ENCODE measurements around the gene B4GALT5. TPM values are rescaled to one million over a fixed set of nuclear protein-coding genes. Genes with fewer than 3 reads are reported as not detected.

Gene B4GALT5
- polyA plus RNA-seq, 1 of the 3 experiments (the other 2 are of a cell fraction): 35.1 TPM

GRCh38 chr20:49646126-49646525, 67.6 kb downstream of the B4GALT5 start:
- H3K27ac ChIP-seq (ENCODE audit: low read depth in 2 of 2, low read length in 1 of 2): peak overlapping the region in 1 of 2 experiments; percentile 17; a peak in 2 of 4 replicates

More at GRCh38 chr20:49646126-49646525, 67.6 kb downstream of the B4GALT5 start:
- Histone ChIP-seq H2AFZ (ENCODE audit: low read depth) (no peak overlapping the region), H3K4me2 (no peak overlapping the region; the same call in 1 of the 2 replicates), H3K9me3 (no peaks in the 10 kb centered on the region), H3K4me3 (ENCODE audit: low read depth in 2 of 2, low read length in 1 of 2) (no peak overlapping the region), H3K4me1 (ENCODE audit: control insufficient read depth in 1 of 2, insufficient read depth in 2 of 2, low read depth in 1 of 2, low read length in 1 of 2) (peaks cover 5 to 12% of the 10 kb centered on the region in 2 experiments; a peak in 2 of 4 replicates), H3K27me3 (ENCODE audit: insufficient read depth) (no peaks in the 10 kb centered on the region), H4K20me1 (ENCODE audit: insufficient read depth) (no peaks in the 10 kb centered on the region), H3K79me2 (ENCODE audit: insufficient read depth) (no peaks in the 10 kb centered on the region), H3F3A (replicated peaks; ENCODE audit: insufficient read depth) (peaks cover 5% of the 10 kb centered on the region), H3K36me3 (replicated peaks in 1 of 2; ENCODE audit: control insufficient read depth in 1 of 2, insufficient read depth in 2 of 2, low read length in 1 of 2) (peaks cover 47 to 60% of the 10 kb centered on the region in 2 experiments), H3K9me2 (no peaks in the 10 kb centered on the region), H3K9ac (no peak overlapping the region)
- DNase-seq: no peak
- ChIA-PET CTCF (no interaction called here), POLR2A (no interaction called here)
- 30% methylated on average over 3 of the region's 3 CpGs for WGBS (ENCODE audit: low lambda C conversion rate)
- TF ChIP-seq ZBTB33 (IDR thresholded peaks at IDR 0.05; ENCODE audit: borderline replicate concordance, low read depth): no peak
- no peak for TF ChIP-seq FOXM1 (IDR thresholded peaks at IDR 0.05; ENCODE audit: low read depth)
- peak; percentile 39; the same call in 1 of the 2 replicates for TF ChIP-seq FOSL2 (IDR thresholded peaks at IDR 0.05; ENCODE audit: borderline replicate concordance, low read depth)
- TF ChIP-seq TAF1 (IDR thresholded peaks at IDR 0.05; ENCODE audit: borderline replicate concordance, low read depth, low read length): no peak
- no peak for TF ChIP-seq RXRA (IDR thresholded peaks at IDR 0.05; ENCODE audit: borderline replicate concordance, low read depth)
- 0 out of 2 replicates have a peak, but pooled peaks have one; percentile 7 for TF ChIP-seq TCF12 (IDR thresholded peaks at IDR 0.05)
- TF ChIP-seq MAX (IDR thresholded peaks at IDR 0.05; ENCODE audit: low read depth): no peak
- TF ChIP-seq MXI1 (IDR thresholded peaks at IDR 0.05; ENCODE audit: low read depth, low read length): no peak
- no peak for TF ChIP-seq PBX3 (IDR thresholded peaks at IDR 0.05)
- TF ChIP-seq JUND (IDR thresholded peaks at IDR 0.05): 0 out of 2 replicates have a peak, but pooled peaks have one; percentile 24
- TF ChIP-seq NRF1 (IDR thresholded peaks at IDR 0.05; ENCODE audit: low read depth, low read length): no peak
- TF ChIP-seq IRF3 (IDR thresholded peaks at IDR 0.05; ENCODE audit: low read depth, low read length): no peak
- no peak for TF ChIP-seq GATA2 (CRISPR knock-in tag; IDR thresholded peaks at IDR 0.05)

Data from SK-N-SH (cell line).